NCI-H460 (cell line): ENCODE data around the gene FMNL3. TPM values are rescaled to one million over a fixed set of nuclear protein-coding genes. Genes with fewer than 3 reads are reported as not detected.

Experiments used
- DNase-seq: peaks from one replicate; pipeline ENCODE4 v3.0.0-alpha.2; 2016; ENCODE audit warnings: low read depth; ENCODE audit errors: extremely low read depth
- total RNA-seq: library from RNA; depleted of rRNA; stranded (reverse); fragments of >200 nt; shearing (Covaris generic); gene quantifications from 2 replicates; pipeline ENCODE4 v1.2.3, GENCODE V29; 2014

Gene FMNL3
- total RNA-seq, 1 experiment from 2014 or later: 3.0 TPM

GRCh38 chr12:49658276-49658675 is 48.9 kb downstream of the FMNL3 start:
- DNase-seq: no peak

GRCh38 chr12:49655595-49656236 is 51.5 kb downstream of the FMNL3 start:
- DNase-seq: no peak

GRCh38 chr12:49654715-49655114 is 52.5 kb downstream of the FMNL3 start:
- DNase-seq: no peak

DNA sequence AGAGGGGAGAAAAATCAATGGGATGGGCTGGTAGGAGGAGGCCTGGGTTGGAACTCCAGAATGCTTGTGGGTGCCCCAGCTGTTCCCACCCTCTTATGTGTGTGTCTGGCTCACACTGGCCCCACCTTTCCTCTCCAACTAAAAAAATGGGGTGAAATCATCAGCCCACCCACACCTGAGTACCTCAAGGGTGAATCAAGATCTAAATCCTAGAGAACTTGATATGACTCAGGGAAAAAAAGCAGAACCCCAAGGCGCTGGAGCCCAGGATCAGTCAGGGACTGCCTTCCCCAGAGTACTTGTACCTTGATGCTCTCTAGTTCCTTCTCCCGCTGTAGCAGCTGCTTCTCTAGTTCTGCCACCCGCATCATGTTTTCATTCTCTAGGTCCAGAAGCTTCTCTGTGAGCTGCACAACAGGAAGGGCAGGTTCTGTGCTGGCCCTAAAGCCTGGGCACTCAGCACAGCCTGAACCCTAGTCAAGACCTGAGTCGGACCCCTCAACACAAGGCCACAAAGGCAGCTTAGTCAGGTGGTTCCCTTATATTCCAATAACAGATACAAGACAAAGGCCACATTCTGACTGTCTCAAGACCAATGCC is 54.2 kb downstream of the FMNL3 start:
- no peak for DNase-seq

DNA sequence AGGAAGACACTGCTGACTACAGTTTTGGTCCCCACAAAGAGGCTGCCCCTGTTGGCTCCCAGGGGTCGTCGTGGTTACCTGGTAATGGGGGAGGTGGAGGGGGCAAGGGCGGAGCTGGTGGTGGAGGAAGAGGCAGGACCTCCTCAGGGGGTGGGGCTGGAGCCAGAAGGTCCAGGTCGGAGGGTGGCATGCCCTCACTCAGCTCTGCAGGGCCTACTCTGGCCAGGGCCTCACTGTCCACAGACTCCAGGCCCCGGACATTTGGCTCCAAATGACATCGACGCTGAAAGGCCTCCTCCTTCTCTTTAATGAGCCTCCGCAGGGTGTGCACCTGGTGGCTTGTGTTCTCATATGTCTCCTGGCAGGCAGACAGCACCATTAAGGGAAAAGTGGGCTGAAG is 55.4 kb downstream of the FMNL3 start:
- no peak for DNase-seq

GRCh38 chr12:49649892-49650291 is 57.3 kb downstream of the FMNL3 start:
- no peak for DNase-seq

- DNase-seq: no peak
These were observed 57.8 kb downstream of the FMNL3 start for GRCh38 chr12:49649445-49649844.

GRCh38 chr12:49648712-49649003 is 58.5 kb downstream of the FMNL3 start:
- no peak for DNase-seq

- DNase-seq: no peak
These were observed 59.1 kb downstream of the FMNL3 start for GRCh38 chr12:49647827-49648711.

- DNase-seq: no peak
These were observed 60.1 kb downstream of the FMNL3 start for GRCh38 chr12:49646871-49647654.

GRCh38 chr12:49646331-49646830 is 60.8 kb downstream of the FMNL3 start:
- no peak for DNase-seq

- no peak for DNase-seq
These were observed 61.8 kb downstream of the FMNL3 start for GRCh38 chr12:49645146-49646039.

DNA sequence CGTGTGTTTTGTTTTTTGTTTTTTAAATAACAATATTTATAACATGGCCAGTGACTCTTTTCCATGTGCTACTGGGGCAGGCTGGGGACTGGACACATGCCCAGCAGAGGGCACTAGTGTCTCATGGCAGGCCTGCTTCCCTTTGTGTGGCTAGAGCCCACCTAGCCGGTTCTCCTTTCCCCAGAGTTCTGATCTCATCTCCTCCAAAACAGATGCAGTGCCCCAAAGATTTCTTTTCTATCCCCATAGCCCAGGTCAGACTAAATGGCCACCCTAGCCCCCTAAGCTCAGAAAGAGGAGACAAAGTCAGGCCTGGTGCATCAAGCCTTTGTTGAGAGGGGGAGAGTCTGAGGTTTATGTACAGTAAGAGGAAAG is 62.6 kb downstream of the FMNL3 start:
- DNase-seq: peak; percentile 57

DNA sequence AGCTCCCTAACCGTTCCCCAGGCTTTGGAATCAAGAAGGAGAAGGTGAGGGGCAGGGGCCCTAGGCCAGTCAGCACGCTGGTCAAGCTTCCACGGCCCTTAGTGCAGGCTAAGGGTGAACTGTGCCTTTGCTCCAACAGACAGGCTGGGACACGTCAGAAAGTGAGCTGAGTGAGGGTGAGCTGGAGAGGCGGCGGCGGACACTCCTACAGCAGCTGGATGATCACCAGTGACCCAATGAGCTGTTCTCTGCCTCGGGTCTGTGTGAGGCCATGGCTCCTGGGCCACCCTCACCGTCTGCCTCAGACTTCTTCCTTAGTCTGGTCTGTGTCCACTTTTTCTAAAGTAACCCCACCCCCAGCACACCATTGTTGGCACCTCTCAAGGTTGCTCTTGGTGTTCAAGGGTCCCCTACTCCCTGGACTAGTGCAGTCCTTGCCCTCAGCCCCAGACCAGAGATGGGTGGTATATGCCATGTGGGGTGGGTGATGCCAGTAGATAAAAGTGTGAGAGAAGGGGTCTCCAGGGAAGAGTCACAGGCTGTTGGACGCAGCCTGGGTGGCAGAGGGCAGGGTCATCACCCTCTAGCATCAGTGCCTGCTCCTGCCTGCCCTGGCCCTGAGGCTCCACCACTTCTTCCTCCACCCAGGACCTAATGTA is 63.1 kb downstream of the FMNL3 start:
- DNase-seq: no peak

GRCh38 chr12:49643135-49643534 is 64.1 kb downstream of the FMNL3 start:
- no peak for DNase-seq

GRCh38 chr12:49642370-49642802 is 64.8 kb downstream of the FMNL3 start:
- DNase-seq: no peak

DNA sequence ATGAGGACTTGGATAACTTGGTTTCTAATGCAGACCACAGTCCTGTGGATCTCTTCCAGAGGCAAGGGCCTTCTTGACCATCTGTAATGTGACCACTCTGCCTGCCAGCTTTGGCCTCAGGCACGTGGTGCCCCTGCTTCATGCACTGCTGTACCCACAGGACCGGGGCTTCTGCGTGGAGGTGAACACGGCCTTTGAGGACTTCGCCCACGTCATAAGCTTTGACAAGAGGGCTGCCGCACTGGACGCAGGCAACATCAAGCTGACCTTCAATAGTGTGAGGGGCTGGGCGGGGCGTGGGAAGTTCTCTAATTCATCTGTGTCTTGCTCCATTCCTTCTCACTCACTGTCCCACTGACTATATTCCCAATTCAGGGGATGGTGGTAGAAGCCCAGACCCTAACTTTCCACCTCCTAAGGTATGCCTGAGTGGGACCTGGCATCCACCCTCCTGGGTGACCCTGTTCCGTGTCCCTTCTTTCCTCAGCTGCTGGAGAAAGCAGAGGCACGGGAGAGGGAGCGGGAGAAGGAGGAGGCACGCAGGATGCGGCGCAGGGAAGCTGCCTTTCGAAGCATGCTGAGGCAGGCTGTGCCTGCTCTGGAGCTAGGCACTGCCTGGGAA is 65.3 kb downstream of the FMNL3 start:
- no peak for DNase-seq

DNA sequence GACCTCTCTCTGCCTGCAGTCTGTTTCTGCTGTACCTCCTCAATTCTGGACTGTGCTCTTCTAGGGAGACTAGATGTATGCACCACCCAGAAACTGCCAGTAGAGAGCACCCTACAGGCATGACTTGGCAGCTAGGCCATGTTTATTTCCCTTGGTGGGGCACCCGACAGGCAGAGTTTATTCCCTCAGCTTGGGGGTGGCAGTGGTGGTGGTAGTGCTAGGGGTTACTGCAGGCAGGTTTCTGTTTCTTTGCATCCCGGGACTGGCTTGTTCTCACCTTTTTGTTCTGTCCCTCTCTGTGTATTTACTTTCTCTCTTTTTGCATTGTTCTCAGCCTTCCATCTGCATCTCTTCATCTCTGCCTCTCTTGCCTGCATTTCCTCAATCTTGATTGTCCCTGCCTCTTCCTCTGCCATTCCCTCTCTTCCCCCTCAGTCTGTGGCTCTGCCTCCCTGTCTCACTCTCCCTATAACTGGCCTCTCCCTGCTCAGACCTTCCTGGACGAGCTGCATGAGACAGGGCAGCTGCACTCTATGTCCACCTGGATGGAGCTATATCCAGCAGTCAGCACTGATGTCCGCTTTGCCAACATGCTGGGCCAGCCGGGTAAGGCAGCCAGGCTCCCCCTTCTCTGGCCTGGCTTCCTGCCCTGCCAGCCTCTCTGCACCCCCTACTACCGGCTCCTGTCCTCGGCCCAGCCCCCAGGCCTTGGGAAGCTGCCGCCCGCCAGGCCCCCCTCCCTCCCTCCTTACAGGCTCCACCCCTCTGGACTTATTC is 70.0 kb downstream of the FMNL3 start:
- peak; percentile 57 for DNase-seq
